ENCODE results near the gene DCUN1D1. TPM values are rescaled to one million over a fixed set of nuclear protein-coding genes. Genes with fewer than 3 reads are reported as not detected.

DCUN1D1 gene
- total and polyA plus RNA-seq, 2 of the 8 experiments (the other 6 are each of a cell fraction or from before 2014, with no cell fraction given), result 6.8 to 70.3 TPM

DNA sequence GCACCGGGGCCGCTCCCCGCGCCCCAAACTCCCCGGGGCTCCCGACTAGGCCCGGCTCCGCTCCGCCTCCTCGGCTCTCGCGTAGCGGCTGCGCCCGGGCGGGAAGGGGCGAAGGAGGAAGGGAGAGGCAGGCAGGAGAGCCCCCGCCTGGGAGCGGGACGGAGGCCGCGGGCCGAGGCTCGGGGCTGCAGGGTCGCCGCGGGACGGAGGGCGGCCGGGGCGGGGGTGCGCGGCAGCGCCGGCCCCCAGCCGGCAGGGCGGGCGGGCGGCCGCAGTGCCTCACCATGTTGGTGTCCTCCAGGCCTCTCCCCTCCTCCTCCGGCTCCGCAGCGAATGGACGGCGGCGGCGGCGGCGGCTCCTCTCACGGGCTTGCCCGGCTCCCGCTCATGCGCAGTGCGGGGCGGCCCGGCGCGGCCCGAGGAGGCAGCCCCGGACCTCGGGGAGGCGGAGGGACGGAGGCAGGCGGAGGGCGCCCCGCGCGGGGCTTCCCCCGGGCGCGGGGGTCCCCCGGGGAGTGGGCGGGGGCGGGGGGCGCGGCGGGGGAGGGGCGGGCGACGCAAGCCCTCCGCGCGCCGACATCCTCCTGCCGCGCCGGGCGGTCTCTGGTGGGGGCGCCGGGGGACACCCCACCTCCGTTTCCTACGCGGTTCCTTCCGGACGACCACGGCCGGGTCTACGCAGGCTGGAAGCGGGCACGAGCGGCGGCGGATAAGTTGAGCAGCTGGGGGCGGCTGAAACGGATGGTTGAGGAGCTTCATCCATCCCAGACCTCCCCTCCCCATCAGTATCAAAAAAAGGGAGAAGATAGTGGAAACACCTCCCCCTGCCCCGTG lies at the start of gene DCUN1D1 (continued):
- TF ChIP-seq, protein P1, sequence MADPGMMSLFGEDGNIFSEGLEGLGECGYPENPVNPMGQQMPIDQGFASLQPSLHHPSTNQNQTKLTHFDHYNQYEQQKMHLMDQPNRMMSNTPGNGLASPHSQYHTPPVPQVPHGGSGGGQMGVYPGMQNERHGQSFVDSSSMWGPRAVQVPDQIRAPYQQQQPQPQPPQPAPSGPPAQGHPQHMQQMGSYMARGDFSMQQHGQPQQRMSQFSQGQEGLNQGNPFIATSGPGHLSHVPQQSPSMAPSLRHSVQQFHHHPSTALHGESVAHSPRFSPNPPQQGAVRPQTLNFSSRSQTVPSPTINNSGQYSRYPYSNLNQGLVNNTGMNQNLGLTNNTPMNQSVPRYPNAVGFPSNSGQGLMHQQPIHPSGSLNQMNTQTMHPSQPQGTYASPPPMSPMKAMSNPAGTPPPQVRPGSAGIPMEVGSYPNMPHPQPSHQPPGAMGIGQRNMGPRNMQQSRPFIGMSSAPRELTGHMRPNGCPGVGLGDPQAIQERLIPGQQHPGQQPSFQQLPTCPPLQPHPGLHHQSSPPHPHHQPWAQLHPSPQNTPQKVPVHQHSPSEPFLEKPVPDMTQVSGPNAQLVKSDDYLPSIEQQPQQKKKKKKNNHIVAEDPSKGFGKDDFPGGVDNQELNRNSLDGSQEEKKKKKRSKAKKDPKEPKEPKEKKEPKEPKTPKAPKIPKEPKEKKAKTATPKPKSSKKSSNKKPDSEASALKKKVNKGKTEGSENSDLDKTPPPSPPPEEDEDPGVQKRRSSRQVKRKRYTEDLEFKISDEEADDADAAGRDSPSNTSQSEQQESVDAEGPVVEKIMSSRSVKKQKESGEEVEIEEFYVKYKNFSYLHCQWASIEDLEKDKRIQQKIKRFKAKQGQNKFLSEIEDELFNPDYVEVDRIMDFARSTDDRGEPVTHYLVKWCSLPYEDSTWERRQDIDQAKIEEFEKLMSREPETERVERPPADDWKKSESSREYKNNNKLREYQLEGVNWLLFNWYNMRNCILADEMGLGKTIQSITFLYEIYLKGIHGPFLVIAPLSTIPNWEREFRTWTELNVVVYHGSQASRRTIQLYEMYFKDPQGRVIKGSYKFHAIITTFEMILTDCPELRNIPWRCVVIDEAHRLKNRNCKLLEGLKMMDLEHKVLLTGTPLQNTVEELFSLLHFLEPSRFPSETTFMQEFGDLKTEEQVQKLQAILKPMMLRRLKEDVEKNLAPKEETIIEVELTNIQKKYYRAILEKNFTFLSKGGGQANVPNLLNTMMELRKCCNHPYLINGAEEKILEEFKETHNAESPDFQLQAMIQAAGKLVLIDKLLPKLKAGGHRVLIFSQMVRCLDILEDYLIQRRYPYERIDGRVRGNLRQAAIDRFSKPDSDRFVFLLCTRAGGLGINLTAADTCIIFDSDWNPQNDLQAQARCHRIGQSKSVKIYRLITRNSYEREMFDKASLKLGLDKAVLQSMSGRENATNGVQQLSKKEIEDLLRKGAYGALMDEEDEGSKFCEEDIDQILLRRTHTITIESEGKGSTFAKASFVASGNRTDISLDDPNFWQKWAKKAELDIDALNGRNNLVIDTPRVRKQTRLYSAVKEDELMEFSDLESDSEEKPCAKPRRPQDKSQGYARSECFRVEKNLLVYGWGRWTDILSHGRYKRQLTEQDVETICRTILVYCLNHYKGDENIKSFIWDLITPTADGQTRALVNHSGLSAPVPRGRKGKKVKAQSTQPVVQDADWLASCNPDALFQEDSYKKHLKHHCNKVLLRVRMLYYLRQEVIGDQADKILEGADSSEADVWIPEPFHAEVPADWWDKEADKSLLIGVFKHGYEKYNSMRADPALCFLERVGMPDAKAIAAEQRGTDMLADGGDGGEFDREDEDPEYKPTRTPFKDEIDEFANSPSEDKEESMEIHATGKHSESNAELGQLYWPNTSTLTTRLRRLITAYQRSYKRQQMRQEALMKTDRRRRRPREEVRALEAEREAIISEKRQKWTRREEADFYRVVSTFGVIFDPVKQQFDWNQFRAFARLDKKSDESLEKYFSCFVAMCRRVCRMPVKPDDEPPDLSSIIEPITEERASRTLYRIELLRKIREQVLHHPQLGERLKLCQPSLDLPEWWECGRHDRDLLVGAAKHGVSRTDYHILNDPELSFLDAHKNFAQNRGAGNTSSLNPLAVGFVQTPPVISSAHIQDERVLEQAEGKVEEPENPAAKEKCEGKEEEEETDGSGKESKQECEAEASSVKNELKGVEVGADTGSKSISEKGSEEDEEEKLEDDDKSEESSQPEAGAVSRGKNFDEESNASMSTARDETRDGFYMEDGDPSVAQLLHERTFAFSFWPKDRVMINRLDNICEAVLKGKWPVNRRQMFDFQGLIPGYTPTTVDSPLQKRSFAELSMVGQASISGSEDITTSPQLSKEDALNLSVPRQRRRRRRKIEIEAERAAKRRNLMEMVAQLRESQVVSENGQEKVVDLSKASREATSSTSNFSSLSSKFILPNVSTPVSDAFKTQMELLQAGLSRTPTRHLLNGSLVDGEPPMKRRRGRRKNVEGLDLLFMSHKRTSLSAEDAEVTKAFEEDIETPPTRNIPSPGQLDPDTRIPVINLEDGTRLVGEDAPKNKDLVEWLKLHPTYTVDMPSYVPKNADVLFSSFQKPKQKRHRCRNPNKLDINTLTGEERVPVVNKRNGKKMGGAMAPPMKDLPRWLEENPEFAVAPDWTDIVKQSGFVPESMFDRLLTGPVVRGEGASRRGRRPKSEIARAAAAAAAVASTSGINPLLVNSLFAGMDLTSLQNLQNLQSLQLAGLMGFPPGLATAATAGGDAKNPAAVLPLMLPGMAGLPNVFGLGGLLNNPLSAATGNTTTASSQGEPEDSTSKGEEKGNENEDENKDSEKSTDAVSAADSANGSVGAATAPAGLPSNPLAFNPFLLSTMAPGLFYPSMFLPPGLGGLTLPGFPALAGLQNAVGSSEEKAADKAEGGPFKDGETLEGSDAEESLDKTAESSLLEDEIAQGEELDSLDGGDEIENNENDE (IDR thresholded peaks at IDR 0.05; ENCODE audit: insufficient replicate concordance, low read length), result no peak
- TF ChIP-seq GTF2F1 (IDR thresholded peaks at IDR 0.05; ENCODE audit: borderline replicate concordance, low read depth, low read length) (no peak), YY1 (IDR thresholded peaks at IDR 0.05; ENCODE audit: low read depth, low read length) (no peak), BCL11A (IDR thresholded peaks at IDR 0.05; ENCODE audit: low read depth in 2 of 2, low read length in 2 of 2) (no peak), CTBP2 (IDR thresholded peaks at IDR 0.05; ENCODE audit: borderline replicate concordance, insufficient read depth, insufficient read length, low read length) (no peak), TCF12 (IDR thresholded peaks at IDR 0.05; ENCODE audit: low read depth, low read length) (no peak), TBP (IDR thresholded peaks at IDR 0.05; ENCODE audit: low read depth, low read length) (peak; percentile 37; the same call in 1 of the 2 replicates), KDM4A (IDR thresholded peaks at IDR 0.05; ENCODE audit: low read depth, low read length, severe bottlenecking) (peak; percentile 26), GABPA (IDR thresholded peaks at IDR 0.05; ENCODE audit: borderline replicate concordance, insufficient read depth, low read length) (peak; percentile 16; the same call in 1 of the 2 replicates), SP4 (IDR thresholded peaks at IDR 0.05; ENCODE audit: low read length) (no peak)
